Measurements from ENCODE around the gene DHX15.

DNA sequence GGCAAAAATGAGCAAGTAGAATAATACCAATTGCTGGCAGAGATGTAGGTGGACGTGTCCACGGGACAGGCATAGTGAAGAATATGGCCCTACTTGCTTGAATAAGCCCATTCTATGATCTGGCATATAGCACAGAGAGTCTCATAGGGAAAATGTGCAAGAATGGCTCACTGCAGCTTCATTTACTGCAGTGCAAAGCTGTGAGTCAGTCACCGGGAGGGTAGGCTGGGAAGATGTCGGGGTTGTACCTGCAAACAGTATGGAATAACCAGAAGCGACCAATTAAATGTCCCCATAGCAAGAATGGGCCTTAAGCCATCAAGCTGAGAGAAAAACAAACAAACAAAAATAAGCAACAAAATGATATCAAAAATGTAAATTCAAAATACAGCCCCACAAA lies 74.3 kb downstream of the DHX15 start:
- TF ChIP-seq POLR2A (IDR thresholded peaks at IDR 0.05) = no peak
- TF ChIP-seq, protein P1, sequence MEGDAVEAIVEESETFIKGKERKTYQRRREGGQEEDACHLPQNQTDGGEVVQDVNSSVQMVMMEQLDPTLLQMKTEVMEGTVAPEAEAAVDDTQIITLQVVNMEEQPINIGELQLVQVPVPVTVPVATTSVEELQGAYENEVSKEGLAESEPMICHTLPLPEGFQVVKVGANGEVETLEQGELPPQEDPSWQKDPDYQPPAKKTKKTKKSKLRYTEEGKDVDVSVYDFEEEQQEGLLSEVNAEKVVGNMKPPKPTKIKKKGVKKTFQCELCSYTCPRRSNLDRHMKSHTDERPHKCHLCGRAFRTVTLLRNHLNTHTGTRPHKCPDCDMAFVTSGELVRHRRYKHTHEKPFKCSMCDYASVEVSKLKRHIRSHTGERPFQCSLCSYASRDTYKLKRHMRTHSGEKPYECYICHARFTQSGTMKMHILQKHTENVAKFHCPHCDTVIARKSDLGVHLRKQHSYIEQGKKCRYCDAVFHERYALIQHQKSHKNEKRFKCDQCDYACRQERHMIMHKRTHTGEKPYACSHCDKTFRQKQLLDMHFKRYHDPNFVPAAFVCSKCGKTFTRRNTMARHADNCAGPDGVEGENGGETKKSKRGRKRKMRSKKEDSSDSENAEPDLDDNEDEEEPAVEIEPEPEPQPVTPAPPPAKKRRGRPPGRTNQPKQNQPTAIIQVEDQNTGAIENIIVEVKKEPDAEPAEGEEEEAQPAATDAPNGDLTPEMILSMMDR (IDR thresholded peaks at IDR 0.05) = no peak

Data from testis (tissue), 2 donors.